Colonic mucosa (tissue), 4 donors: ENCODE measurements around the gene C10orf143. TPM values are rescaled to one million over a fixed set of nuclear protein-coding genes. Genes with fewer than 3 reads are reported as not detected.
"Not testable (repeated sequence)": the region's sequence is repeated elsewhere in the genome, so short reads cannot be mapped to it uniquely, and the experiment has no call there.

Experiments used
- DNase-seq: peaks from one replicate; pipeline ENCODE4 v3.0.0-alpha.2; 2020
- H3K27ac ChIP-seq: fragments of 200-600 bp; one replicate; pipeline ENCODE4 v1.8.0; 2021
- H3K27me3 ChIP-seq: fragments of 200-600 bp; one replicate; pipeline ENCODE4 v1.8.0; 2021
- H3K36me3 ChIP-seq: fragments of 200-600 bp; one replicate; pipeline ENCODE4 v1.8.0; 2021
- H3K4me1 ChIP-seq: fragments of 200-600 bp; one replicate; pipeline ENCODE4 v1.8.0; 2021; ENCODE audit warnings: mild to moderate bottlenecking
- H3K4me3 ChIP-seq: fragments of 200-600 bp; one replicate; pipeline ENCODE4 v1.8.0; 2021
- H3K9ac ChIP-seq, 2 donors: one replicate each; pipeline ENCODE4 v1.7.0; 2013; ENCODE audit warnings: control low read depth in 2 of 2, low read depth in 2 of 2, low read length in 2 of 2
- H3K9me3 ChIP-seq: fragments of 200-600 bp; one replicate; pipeline ENCODE4 v1.8.0; 2021
- CTCF ChIP-seq: fragments of 200-600 bp; IDR thresholded peaks from one replicate; pipeline ENCODE4 v1.8.0; 2022; ENCODE audit warnings: antibody characterized with exemption, mild to moderate bottlenecking
- intact Hi-C: fragments of 100-400 bp; cut with DNase I; formaldehyde crosslinking; loops from one replicate; pipeline ENCODE4 v1.14.1; 2022
- total RNA-seq, 2 donors: library from RNA; stranded (reverse); fragmentation: NEBNext Ultra II Directional in 1 of 2; extraction: Animal tissue kit (Norgen Biotek cat#: 25700) in 1 of 2; gene quantifications; one replicate each; pipeline ENCODE4 v1.2.1, GENCODE V29; 2021
- donor health status: healthy.
- donor health status: DM: no; HTN: no; CAD: no.
- donor health status: DM: no; HTN: no; CAD: no.

C10orf143 gene
- total RNA-seq, 2 donors from 2014 or later, result 1.9 to 3.1 TPM

GRCh38 chr10:130027716-130028464 lies 82.7 kb downstream of the C10orf143 start:
- no peaks in the 10 kb centered on the region for H3K36me3 ChIP-seq
- H3K4me3 ChIP-seq, result no peak overlapping the region
- TF ChIP-seq CTCF, result no peak
- intact Hi-C loops, result no loop called here
- no peaks in the 10 kb centered on the region for H3K4me1 ChIP-seq
- no peak overlapping the region for H3K9ac ChIP-seq
- no peaks in the 10 kb centered on the region for H3K9me3 ChIP-seq
- H3K27me3 ChIP-seq, result no peaks in the 10 kb centered on the region
- no peak overlapping the region for H3K27ac ChIP-seq
- DNase-seq, result no peak

- Histone ChIP-seq H3K4me3 (no peak overlapping the region), H3K27me3 (no peaks in the 10 kb centered on the region), H3K36me3 (no peaks in the 10 kb centered on the region), H3K4me1 (no peaks in the 10 kb centered on the region), H3K9ac (no peak overlapping the region), H3K9me3 (no peaks in the 10 kb centered on the region), H3K27ac (no peak overlapping the region)
- no peak for TF ChIP-seq CTCF
- intact Hi-C loops, result no loop called here
- DNase-seq, result no peak
Measured at GRCh38 chr10:130026670-130027456, 83.8 kb downstream of the C10orf143 start.

- H3K27ac ChIP-seq, result no peak overlapping the region
- H3K4me1 ChIP-seq, result no peaks in the 10 kb centered on the region
- DNase-seq, result no peak
- no peaks in the 10 kb centered on the region for H3K27me3 ChIP-seq
- intact Hi-C loops, result no loop called here
- no peaks in the 10 kb centered on the region for H3K36me3 ChIP-seq
- no peak overlapping the region for H3K4me3 ChIP-seq
- H3K9me3 ChIP-seq, result no peaks in the 10 kb centered on the region
- no peak overlapping the region for H3K9ac ChIP-seq
- no peak for TF ChIP-seq CTCF
Measured at GRCh38 chr10:130025811-130026485, 84.7 kb downstream of the C10orf143 start.

GRCh38 chr10:130025326-130025725 lies 85.3 kb downstream of the C10orf143 start:
- Histone ChIP-seq H3K27me3 (no peaks in the 10 kb centered on the region), H3K4me3 (no peak overlapping the region), H3K9me3 (no peaks in the 10 kb centered on the region), H3K27ac (no peak overlapping the region), H3K9ac (no peak overlapping the region), H3K36me3 (no peaks in the 10 kb centered on the region), H3K4me1 (no peaks in the 10 kb centered on the region)
- TF ChIP-seq CTCF, result no peak
- intact Hi-C loops, result no loop called here
- no peak for DNase-seq

GRCh38 chr10:130024779-130025325 lies 85.8 kb downstream of the C10orf143 start:
- Histone ChIP-seq H3K27ac (no peak overlapping the region), H3K27me3 (no peaks in the 10 kb centered on the region), H3K4me3 (no peak overlapping the region), H3K9me3 (no peaks in the 10 kb centered on the region), H3K4me1 (no peaks in the 10 kb centered on the region), H3K9ac (no peak overlapping the region), H3K36me3 (no peaks in the 10 kb centered on the region)
- intact Hi-C loops, result no loop called here
- no peak for DNase-seq
- TF ChIP-seq CTCF, result no peak

- intact Hi-C loops, H3K4me1 ChIP-seq, DNase-seq, H3K4me3 ChIP-seq, H3K9ac ChIP-seq, H3K27ac ChIP-seq, H3K27me3 ChIP-seq, H3K36me3 ChIP-seq, H3K9me3 ChIP-seq: not testable (repeated sequence)
Measured at GRCh38 chr10:130024326-130024725, 86.3 kb downstream of the C10orf143 start.
